ENCODE data around the gene C1orf115. TPM values are rescaled to one million over a fixed set of nuclear protein-coding genes. Genes with fewer than 3 reads are reported as not detected.

C1orf115 gene
- total RNA-seq, 1 experiment from 2014 or later: 5.6 TPM

GRCh38 chr1:220698607-220699016 lies 8.4 kb downstream of the C1orf115 start:
- Histone ChIP-seq H4K20me1 (ENCODE audit: insufficient read depth) (no peaks in the 10 kb centered on the region), H3K4me3 (no peak overlapping the region), H3K9me3 (ENCODE audit: insufficient read depth, low read depth) (no peaks in the 10 kb centered on the region), H3K4me2 (no peak overlapping the region), H3K36me3 (ENCODE audit: low read depth) (no peaks in the 10 kb centered on the region), H3K9me2 (ENCODE audit: insufficient read depth) (no peaks in the 10 kb centered on the region), H3K27me3 (ENCODE audit: insufficient read depth, low read depth) (no peaks in the 10 kb centered on the region), H3K79me2 (ENCODE audit: low read depth) (no peaks in the 10 kb centered on the region), H3K27ac (no peak overlapping the region), H3F3A (ENCODE audit: insufficient read depth, low read depth) (no peaks in the 10 kb centered on the region; the same call in 1 of the 2 replicates), H3K4me1 (replicated peaks; ENCODE audit: insufficient read depth) (peaks cover 8% of the 10 kb centered on the region; the same call in 1 of the 2 replicates), H2AFZ (no peak overlapping the region)
- POLR2A ChIA-PET (ENCODE audit: unreplicated experiment): no interaction called here
- BruUV-seq (replicated peaks): no TSS peak
- intact Hi-C loops (cut with micrococcal nuclease; ENCODE audit: unreplicated experiment): no loop called here
- no peak for DNase-seq
- CTCF ChIA-PET: no interaction called here
- TF ChIP-seq CTCF (conservative IDR thresholded peaks at IDR 0.05) (no peak), EZH2 (IDR thresholded peaks at IDR 0.05; ENCODE audit: low read depth) (no peak)

- Histone ChIP-seq H3F3A (ENCODE audit: insufficient read depth, low read depth) (no peaks in the 10 kb centered on the region; the same call in 1 of the 2 replicates), H3K27me3 (ENCODE audit: insufficient read depth, low read depth) (no peaks in the 10 kb centered on the region), H2AFZ (no peak overlapping the region), H3K79me2 (ENCODE audit: low read depth) (no peaks in the 10 kb centered on the region), H3K9me3 (ENCODE audit: insufficient read depth, low read depth) (no peaks in the 10 kb centered on the region), H3K4me2 (no peak overlapping the region), H3K36me3 (ENCODE audit: low read depth) (no peaks in the 10 kb centered on the region), H3K27ac (no peak overlapping the region), H3K4me1 (replicated peaks; ENCODE audit: insufficient read depth) (peaks cover 8% of the 10 kb centered on the region; the same call in 1 of the 2 replicates), H3K4me3 (no peak overlapping the region), H3K9me2 (ENCODE audit: insufficient read depth) (no peaks in the 10 kb centered on the region), H4K20me1 (ENCODE audit: insufficient read depth) (no peaks in the 10 kb centered on the region)
- CTCF ChIA-PET: no interaction called here
- DNase-seq: no peak
- no peak for TF ChIP-seq EZH2 (IDR thresholded peaks at IDR 0.05; ENCODE audit: low read depth)
- TF ChIP-seq CTCF (conservative IDR thresholded peaks at IDR 0.05): no peak
- BruUV-seq (replicated peaks): no TSS peak
- POLR2A ChIA-PET (ENCODE audit: unreplicated experiment): no interaction called here
- intact Hi-C loops (cut with micrococcal nuclease; ENCODE audit: unreplicated experiment): no loop called here
Observed at GRCh38 chr1:220699044-220699443, 8.9 kb downstream of the C1orf115 start.

GRCh38 chr1:220700556-220701179 lies 10.5 kb downstream of the C1orf115 start:
- CTCF ChIA-PET: no interaction called here

More at GRCh38 chr1:220700556-220701179, 10.5 kb downstream of the C1orf115 start:
- Histone ChIP-seq H3F3A (ENCODE audit: insufficient read depth, low read depth) (no peaks in the 10 kb centered on the region; the same call in 1 of the 2 replicates), H3K4me3 (no peak overlapping the region), H3K79me2 (ENCODE audit: low read depth) (no peaks in the 10 kb centered on the region), H3K27ac (no peak overlapping the region), H3K27me3 (ENCODE audit: insufficient read depth, low read depth) (no peaks in the 10 kb centered on the region), H3K4me2 (no peak overlapping the region), H2AFZ (no peak overlapping the region), H3K4me1 (replicated peaks; ENCODE audit: insufficient read depth) (peaks cover 8% of the 10 kb centered on the region; the same call in 1 of the 2 replicates), H3K9me3 (ENCODE audit: insufficient read depth, low read depth) (no peaks in the 10 kb centered on the region), H3K36me3 (ENCODE audit: low read depth) (no peaks in the 10 kb centered on the region), H4K20me1 (ENCODE audit: insufficient read depth) (no peaks in the 10 kb centered on the region), H3K9me2 (ENCODE audit: insufficient read depth) (no peaks in the 10 kb centered on the region)
- BruUV-seq (replicated peaks): no TSS peak
- TF ChIP-seq CTCF (conservative IDR thresholded peaks at IDR 0.05): no peak
- TF ChIP-seq EZH2 (IDR thresholded peaks at IDR 0.05; ENCODE audit: low read depth): no peak
- intact Hi-C loops (cut with micrococcal nuclease; ENCODE audit: unreplicated experiment): no loop called here
- POLR2A ChIA-PET (ENCODE audit: unreplicated experiment): no interaction called here
- DNase-seq: peak in 1 of 2 experiments; percentile 18

All from PC-9 (cell line).